Smooth muscle cell (in vitro differentiated cells): ENCODE data around the gene ITGA6. TPM values are rescaled to one million over a fixed set of nuclear protein-coding genes. Genes with fewer than 3 reads are reported as not detected.

Experiments used
- DNase-seq: peaks from one replicate; lab custom pipeline; 2025; ENCODE audit not compliant: unreplicated experiment; lab: John Stamatoyannopoulos, UW
- H2AFZ ChIP-seq: fragments of 200-600 bp; sonication (generic); 2 replicates; pipeline ENCODE4 v1.6.0; 2016; ENCODE audit warnings: antibody characterized with exemption, low read depth, mild to moderate bottlenecking
- H3F3A ChIP-seq: fragments of 200-600 bp; sonication (generic); 2 replicates; pipeline ENCODE4 v1.6.0; 2017; ENCODE audit warnings: antibody characterized with exemption, low read depth
- H3K27ac ChIP-seq: fragments of 200-600 bp; sonication (generic); 2 replicates; pipeline ENCODE4 v1.5.1; 2016; ENCODE audit warnings: low read depth, mild to moderate bottlenecking
- H3K27me3 ChIP-seq: fragments of 200-600 bp; sonication (generic); 2 replicates; pipeline ENCODE4 v1.6.1; 2016; ENCODE audit warnings: low read depth, mild to moderate bottlenecking
- H3K36me3 ChIP-seq: fragments of 200-600 bp; sonication (generic); 2 replicates; pipeline ENCODE4 v1.5.1; 2016; ENCODE audit warnings: low read depth
- H3K4me1 ChIP-seq: fragments of 200-600 bp; sonication (generic); 2 replicates; pipeline ENCODE4 v1.5.1; 2016; ENCODE audit warnings: low read depth
- H3K4me2 ChIP-seq: fragments of 200-600 bp; sonication (generic); 2 replicates; pipeline ENCODE4 v1.6.0; 2016; ENCODE audit warnings: mild to moderate bottlenecking
- H3K4me3 ChIP-seq: fragments of 200-600 bp; sonication (generic); 2 replicates; pipeline ENCODE4 v1.5.1; 2016; ENCODE audit warnings: mild to moderate bottlenecking
- H3K79me2 ChIP-seq: fragments of 200-600 bp; sonication (generic); 2 replicates; pipeline ENCODE4 v1.6.0; 2016; ENCODE audit warnings: low read depth, mild to moderate bottlenecking
- H3K9ac ChIP-seq: fragments of 200-600 bp; sonication (generic); 2 replicates; pipeline ENCODE4 v1.6.0; 2016; ENCODE audit warnings: low read depth
- H3K9me3 ChIP-seq: fragments of 200-600 bp; sonication (generic); replicated peaks from 2 replicates; pipeline ENCODE4 v1.5.1; 2016; ENCODE audit warnings: low read depth
- H4K20me1 ChIP-seq: fragments of 200-600 bp; sonication (generic); 2 replicates; pipeline ENCODE4 v1.6.0; 2016; ENCODE audit warnings: low read depth
- WGBS: methylation state at CpG from one replicate; pipeline ENCODE4 v1.1.7; 2016; ENCODE audit warnings: low lambda C conversion rate; 5-methylcytosine and 5-hydroxymethylcytosine counted together
- polyA plus RNA-seq: library from polyadenylated mRNA; unstranded; fragments of >200 nt; fragmentation: Nextera tagmentation; extraction: Ambion mirVana; gene quantifications from 2 replicates; pipeline ENCODE4 v1.2.1, GENCODE V29; 2016
- total RNA-seq: library from RNA; depleted of rRNA; stranded (reverse); fragments of >200 nt; gene quantifications from 2 replicates; pipeline ENCODE4 v1.2.3, GENCODE V29; 2014
- TF ChIP-seq, protein P1 (sequence below): fragments of 200-600 bp; sonication (generic); IDR thresholded peaks from 2 replicates; pipeline ENCODE4 v1.5.1; 2017; ENCODE audit warnings: borderline replicate concordance, mild to moderate bottlenecking, antibody characterized with exemption; ENCODE audit not compliant: insufficient read depth, poor library complexity, severe bottlenecking

The ITGA6 gene
- total and polyA plus RNA-seq, 2 experiments from 2014 or later, result 11.8 to 198 TPM

DNA sequence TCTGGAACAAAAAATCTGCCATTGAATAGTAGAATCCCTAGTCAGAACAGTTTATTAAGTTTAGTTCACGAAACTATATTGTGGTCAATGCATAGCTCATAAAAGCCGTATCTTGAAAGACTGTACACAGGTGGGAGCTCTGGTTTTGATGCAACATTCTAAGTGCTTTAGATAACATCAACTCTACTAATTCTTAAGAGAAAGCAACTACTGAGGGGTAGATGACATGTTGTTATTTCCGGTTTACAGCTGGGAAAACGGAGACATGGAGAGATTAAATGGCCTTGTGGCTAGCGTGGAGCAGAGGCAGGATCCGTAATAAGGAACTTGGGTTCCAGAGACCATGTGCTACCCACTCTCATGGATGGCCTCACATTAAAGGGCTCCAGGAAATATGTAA is 4.2 kb upstream of the ITGA6 start:
- no peaks in the 10 kb centered on the region for H3K36me3 ChIP-seq
- no peaks in the 10 kb centered on the region for H3K9me3 ChIP-seq
- H4K20me1 ChIP-seq, result no peaks in the 10 kb centered on the region
- TF ChIP-seq, protein P1, sequence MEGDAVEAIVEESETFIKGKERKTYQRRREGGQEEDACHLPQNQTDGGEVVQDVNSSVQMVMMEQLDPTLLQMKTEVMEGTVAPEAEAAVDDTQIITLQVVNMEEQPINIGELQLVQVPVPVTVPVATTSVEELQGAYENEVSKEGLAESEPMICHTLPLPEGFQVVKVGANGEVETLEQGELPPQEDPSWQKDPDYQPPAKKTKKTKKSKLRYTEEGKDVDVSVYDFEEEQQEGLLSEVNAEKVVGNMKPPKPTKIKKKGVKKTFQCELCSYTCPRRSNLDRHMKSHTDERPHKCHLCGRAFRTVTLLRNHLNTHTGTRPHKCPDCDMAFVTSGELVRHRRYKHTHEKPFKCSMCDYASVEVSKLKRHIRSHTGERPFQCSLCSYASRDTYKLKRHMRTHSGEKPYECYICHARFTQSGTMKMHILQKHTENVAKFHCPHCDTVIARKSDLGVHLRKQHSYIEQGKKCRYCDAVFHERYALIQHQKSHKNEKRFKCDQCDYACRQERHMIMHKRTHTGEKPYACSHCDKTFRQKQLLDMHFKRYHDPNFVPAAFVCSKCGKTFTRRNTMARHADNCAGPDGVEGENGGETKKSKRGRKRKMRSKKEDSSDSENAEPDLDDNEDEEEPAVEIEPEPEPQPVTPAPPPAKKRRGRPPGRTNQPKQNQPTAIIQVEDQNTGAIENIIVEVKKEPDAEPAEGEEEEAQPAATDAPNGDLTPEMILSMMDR, result no peak
- no peak overlapping the region for H2AFZ ChIP-seq
- no peak overlapping the region for H3K4me2 ChIP-seq
- WGBS, result 68% methylated on average over 6 of the region's 6 CpGs
- peaks cover 34% of the 10 kb centered on the region for H3K27me3 ChIP-seq
- H3K79me2 ChIP-seq, result no peaks in the 10 kb centered on the region
- H3K27ac ChIP-seq, result no peak overlapping the region
- no peak overlapping the region for H3K9ac ChIP-seq
- DNase-seq, result no peak
- no peaks in the 10 kb centered on the region for H3F3A ChIP-seq
- H3K4me1 ChIP-seq, result no peaks in the 10 kb centered on the region
- H3K4me3 ChIP-seq, result no peak overlapping the region

DNA sequence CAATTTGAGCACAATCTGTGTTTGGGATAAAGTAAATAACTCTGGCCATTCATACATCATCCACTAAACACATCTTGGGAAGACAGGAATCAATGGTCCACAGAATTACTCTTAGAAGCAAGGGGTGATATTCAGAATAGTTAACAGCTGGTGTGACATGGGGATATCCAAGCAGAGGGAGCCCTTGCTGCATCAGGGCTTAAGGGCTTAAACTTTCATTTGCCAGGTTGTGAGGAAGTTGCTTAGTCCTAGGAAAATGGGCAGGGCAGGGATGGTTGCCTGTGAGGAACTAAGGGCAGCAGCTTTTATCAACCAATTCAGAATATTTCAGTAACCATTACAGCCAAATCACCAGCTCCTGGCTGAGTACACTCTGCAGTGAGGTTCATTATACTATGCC is 2.0 kb upstream of the ITGA6 start:
- Histone ChIP-seq H3K36me3 (no peaks in the 10 kb centered on the region), H3K27me3 (peaks cover 55% of the 10 kb centered on the region), H3K4me1 (peaks cover 12% of the 10 kb centered on the region), H3K9me3 (no peaks in the 10 kb centered on the region), H3K4me2 (no peak overlapping the region), H4K20me1 (peaks cover 5% of the 10 kb centered on the region), H3K79me2 (no peaks in the 10 kb centered on the region), H3F3A (no peaks in the 10 kb centered on the region), H2AFZ (no peak overlapping the region), H3K27ac (no peak overlapping the region), H3K9ac (no peak overlapping the region), H3K4me3 (no peak overlapping the region)
- DNase-seq, result no peak
- TF ChIP-seq, protein P1, result no peak

DNA sequence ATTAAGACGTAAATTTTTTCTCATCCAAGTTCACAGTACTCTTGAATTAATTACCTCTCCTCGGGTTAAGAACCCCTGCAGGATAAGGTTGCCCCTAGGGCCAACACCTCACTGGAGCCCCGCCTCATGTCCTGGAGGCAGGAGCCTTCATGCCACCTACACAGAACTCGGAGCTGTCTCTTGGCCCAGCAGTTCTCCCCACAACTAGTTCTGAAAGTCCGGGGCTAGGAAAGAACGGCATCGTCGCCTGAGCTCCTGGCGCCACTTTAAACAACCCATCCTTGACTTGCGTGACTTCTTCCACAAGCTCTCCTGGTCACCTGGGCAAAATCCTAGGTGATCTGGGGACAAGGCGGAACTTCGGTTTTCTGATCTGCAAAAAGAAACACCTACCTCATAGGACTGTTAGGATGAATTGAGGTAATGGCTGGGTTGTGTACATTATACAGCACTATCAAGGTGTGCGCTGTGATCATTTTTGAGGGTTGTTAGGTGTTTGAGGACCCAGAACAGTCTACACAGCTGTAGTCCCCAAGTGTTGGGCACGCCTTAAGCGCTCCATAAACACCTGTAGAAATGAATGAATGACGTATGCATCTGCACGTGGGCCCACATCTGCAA is 641 bp upstream of the ITGA6 start:
- H3K9ac ChIP-seq, result no peak overlapping the region
- 71% methylated on average over 17 of the region's 17 CpGs for WGBS
- TF ChIP-seq, protein P1, result no peak

More for the DNA sequence above, 641 bp upstream of the ITGA6 start:
- H3K4me3 ChIP-seq, result peak overlapping the region; percentile 58
- H3K4me2 ChIP-seq, result peak overlapping the region; percentile 98
- H3K27me3 ChIP-seq, result peaks cover 64% of the 10 kb centered on the region
- no peaks in the 10 kb centered on the region for H3K36me3 ChIP-seq
- peak overlapping the region; percentile 59 for H2AFZ ChIP-seq
- no peaks in the 10 kb centered on the region for H3F3A ChIP-seq
- H3K9me3 ChIP-seq, result no peaks in the 10 kb centered on the region
- peaks cover 6% of the 10 kb centered on the region for H3K79me2 ChIP-seq
- DNase-seq, result no peak
- H3K27ac ChIP-seq, result no peak overlapping the region
- peaks cover 5% of the 10 kb centered on the region for H4K20me1 ChIP-seq
- H3K4me1 ChIP-seq, result peaks cover 14% of the 10 kb centered on the region
